GM19324 (cell line): ENCODE data around the gene CCDC183.
"Not testable (repeated sequence)": the region's sequence is repeated elsewhere in the genome, so short reads cannot be mapped to it uniquely, and the experiment has no call there.

ENCODE experiments used
- ATAC-seq: cut with Tn5 transposase; IDR thresholded peaks from one replicate; pipeline ENCODE4 v1.9.1; 2021; ENCODE audit warnings: mild to moderate bottlenecking, moderate library complexity; ENCODE audit not compliant: unreplicated experiment, low FRiP score

Gene CCDC183

DNA sequence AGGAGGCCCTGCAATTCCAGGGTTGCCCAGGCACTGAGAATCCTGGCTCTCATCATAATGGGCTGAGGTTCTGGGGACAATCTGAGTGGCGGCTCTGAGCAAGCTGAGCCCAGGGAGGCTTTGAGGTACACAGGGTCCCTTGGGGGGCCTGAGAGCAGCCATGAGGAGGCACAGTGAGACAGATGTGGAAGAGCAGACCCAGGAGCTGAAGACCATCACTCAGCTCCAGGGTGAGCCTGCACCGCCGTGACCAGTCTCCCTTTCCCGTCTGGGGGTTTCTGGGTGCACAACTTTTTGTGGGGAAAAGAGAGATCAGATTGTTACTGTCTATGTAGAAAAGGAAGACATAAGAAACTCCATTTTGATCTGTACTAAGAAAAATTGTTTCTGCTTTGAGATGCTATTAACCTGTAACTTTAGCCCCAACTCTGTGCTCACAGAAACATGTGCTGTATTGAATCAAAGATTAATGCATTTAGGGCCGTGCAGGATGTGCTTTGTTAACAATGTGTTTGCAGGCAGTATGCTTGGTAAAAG lies at the start of gene CCDC183:
Gene CCDC183 (plus strand): TSS at position 101 of the 537 bp plus-strand sequence. CDS start 60 bp downstream, at position 161.
- ATAC-seq = no peak

- ATAC-seq = no peak
These were observed 49.5 kb upstream of the CCDC183 start for GRCh38 chr9:136746621-136747020.

DNA sequence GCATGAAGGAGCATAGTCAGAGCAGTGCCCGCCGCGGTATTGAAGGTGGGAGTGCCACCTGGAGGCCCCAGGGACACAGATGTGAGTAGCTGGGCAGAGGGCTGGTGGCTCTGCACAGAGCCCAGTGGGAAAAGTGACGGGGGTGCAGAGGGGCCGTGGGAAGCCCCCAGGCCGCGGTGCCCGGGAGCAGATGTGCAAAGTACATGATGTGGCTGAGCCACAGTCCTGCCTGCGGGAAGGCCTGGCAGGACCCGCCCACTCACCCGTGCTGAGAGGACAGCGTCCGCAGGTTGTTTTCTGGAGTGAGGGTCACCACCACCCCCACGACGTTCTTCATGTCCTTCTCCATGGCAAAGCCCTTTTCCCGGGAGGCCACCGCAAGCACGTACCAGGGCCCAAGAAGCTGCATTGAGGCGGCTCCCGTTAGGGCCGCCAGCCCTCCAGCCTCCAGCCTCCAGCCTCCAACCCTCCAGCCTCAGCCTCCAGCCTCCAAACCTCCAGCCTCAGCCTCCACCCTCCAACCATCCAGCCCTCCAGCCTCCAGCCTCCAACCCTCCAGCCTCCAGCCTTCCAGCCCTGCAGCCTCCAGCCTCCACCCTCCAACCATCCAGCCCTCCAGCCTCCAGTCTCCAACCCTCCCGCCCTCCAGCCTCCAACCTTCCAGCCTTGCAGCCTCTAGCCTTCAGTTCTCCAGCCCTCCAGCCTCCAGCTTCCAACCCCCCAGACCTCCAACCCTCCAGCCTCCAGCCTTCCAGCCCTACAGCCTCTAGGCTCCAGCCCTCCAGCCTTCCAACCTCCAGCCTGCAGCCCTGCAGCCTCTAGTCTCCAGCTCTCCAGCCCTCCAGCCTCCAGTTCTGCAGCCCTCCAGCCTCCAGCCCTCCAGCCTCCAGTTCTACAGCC lies 48.7 kb upstream of the CCDC183 start:
- no peak for ATAC-seq

DNA sequence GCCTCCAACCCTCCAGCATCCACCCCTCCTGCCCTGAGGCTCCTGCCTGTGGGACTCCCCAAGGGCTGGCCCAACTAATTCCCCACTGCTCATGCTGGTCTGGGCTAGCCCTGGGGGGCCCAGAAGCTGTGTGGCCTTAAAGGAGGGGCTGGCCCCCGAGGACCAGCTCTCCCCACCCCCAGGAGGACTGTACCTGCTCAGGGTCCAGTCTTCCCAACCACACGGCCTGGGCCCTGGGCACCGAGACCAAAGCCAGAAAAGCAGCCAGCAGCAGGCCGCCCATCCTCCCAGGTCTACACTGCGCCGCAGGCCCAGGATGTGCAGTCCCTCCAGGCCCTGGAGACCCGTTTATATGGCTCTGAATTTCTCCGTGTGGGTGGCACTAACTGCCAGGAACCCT lies 47.9 kb upstream of the CCDC183 start, which contains the start of gene LCN6:
Gene LCN6 (minus strand): TSS at position 325 of the 400 bp plus-strand sequence. CDS start 42 bp downstream, at position 283.
- no peak for ATAC-seq

DNA sequence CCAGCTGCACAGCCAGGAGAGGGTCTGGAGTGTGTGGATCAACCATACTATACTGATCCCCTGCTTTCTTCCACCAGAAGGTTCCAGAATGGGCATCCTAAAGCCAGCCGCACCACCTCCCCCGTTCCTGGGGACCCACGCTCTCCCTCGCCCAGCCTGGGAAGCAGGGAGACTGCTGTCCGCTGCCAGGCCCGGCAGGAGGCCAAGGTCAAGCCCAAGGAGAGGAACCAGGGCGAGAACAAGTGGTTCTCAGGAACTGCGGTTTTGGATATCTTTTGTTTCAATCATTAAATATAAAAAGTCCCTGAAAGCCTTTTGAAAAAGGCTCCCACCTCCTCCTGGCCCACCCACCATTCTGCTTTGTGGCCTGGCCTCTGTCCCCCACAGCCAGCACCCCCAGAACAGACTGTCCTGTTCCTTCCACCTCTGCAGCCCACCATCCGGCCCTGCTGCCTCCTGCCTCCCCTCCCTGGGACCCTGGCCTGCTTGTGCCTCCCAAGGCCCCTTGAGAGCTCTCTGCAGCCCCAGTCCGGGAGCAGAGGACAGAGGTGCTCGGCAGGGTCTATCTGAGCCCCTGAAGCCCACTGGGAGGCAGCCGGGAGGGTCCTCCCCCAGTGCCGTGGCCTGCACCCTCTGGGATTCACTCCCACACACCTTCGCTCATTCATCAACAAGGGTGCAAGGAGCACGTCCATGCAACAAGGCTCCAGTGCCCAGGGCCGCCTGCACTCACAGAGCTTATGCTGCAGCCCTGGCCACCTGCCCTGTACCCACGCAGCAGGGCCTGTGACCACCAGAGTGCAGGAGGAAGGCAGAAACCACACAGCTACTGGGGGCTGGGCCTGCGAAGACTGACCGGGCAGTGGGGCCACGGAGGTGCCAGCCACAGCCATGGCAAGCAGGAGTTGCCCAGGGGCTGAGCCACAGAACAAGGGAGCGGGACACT lies 47.2 kb upstream of the CCDC183 start:
- ATAC-seq = no peak

- ATAC-seq = no peak
These were observed 45.6 kb upstream of the CCDC183 start for GRCh38 chr9:136750526-136750925.

GRCh38 chr9:136751244-136751643 lies 44.9 kb upstream of the CCDC183 start:
- ATAC-seq = no peak

- no peak for ATAC-seq
These were observed 44.3 kb upstream of the CCDC183 start for GRCh38 chr9:136751814-136752213.

- ATAC-seq = no peak
These were observed 42.6 kb upstream of the CCDC183 start for GRCh38 chr9:136753371-136754058.

- no peak for ATAC-seq
These were observed 42.0 kb upstream of the CCDC183 start for GRCh38 chr9:136754059-136754572.

- no peak for ATAC-seq
These were observed 41.4 kb upstream of the CCDC183 start for GRCh38 chr9:136754626-136755301.

- ATAC-seq = not testable (repeated sequence)
These were observed 40.6 kb upstream of the CCDC183 start for GRCh38 chr9:136755302-136756133.

DNA sequence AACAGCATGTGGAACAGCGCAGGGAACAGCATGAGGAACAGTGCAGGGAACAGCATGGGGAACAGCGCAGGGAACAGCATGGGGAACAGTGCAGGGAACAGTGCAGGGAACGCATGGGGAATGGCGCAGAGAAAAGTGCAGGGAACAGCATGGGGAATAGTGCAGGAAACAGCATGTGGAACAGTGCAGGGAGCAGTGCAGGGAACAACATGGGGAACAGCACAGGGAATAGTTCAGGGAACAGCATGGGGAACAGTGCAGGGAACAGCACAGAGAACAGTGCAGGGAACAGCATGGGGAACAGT lies 40.1 kb upstream of the CCDC183 start:
- no peak for ATAC-seq

- ATAC-seq = no peak
These were observed 39.3 kb upstream of the CCDC183 start for GRCh38 chr9:136756836-136757235.

GRCh38 chr9:136757328-136757727 lies 38.8 kb upstream of the CCDC183 start:
- no peak for ATAC-seq

- ATAC-seq = no peak
These were observed 38.4 kb upstream of the CCDC183 start for GRCh38 chr9:136757751-136758140.

DNA sequence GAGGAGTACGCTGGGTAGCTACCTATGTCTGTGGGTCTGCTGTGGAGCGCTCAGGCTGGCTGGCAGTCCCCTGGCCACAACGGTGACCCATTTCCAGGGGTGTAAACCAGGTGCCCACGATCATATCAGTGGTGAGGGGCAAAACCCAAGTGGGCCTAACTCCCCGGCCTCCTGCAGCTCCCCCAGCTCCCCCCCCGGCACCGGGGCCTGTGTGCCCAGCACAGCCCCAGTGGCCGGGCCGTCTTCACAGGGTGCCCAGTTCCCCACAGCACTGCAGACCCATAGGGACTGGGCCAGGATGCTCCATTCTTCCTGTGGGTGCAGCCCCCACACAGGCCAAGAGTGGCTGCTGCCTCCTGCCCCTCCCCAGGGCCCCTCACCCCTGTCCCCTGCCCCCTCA lies 37.1 kb upstream of the CCDC183 start:
- no peak for ATAC-seq

GRCh38 chr9:136759436-136760325 lies 36.5 kb upstream of the CCDC183 start:
- ATAC-seq = no peak
